22Rv1 (cell line): ENCODE results near the gene GLCE.

Experiments used
- CTCF ChIP-seq: fragments of 450-650 bp; IDR thresholded peaks from 2 replicates; pipeline ENCODE4 v1.5.1; 2017; ENCODE audit warnings: mild to moderate bottlenecking
- ZFX ChIP-seq: fragments of 450-650 bp; IDR thresholded peaks from 2 replicates; pipeline ENCODE4 v1.6.1; 2017; ENCODE audit warnings: antibody characterized with exemption, borderline replicate concordance

GRCh38 chr15:69181424-69181823 lies 21.0 kb downstream of the GLCE start:
- TF ChIP-seq CTCF = no peak
- TF ChIP-seq ZFX = no peak
